ENCODE data around the gene GNAS-AS1. TPM values are rescaled to one million over a fixed set of nuclear protein-coding genes. Genes with fewer than 3 reads are reported as not detected.

GNAS-AS1 gene
- total and polyA plus RNA-seq, 2 of the 8 experiments (the other 6 are each of a cell fraction or from before 2014, with no cell fraction given), result 4.7 to 13.7 TPM

- no peak overlapping the region for H4K91ac ChIP-seq (replicated peaks; ENCODE audit: insufficient read length, low read length)
- no peak overlapping the region for H3K4me3 ChIP-seq (ENCODE audit: extremely low read depth in 1 of 4, insufficient read depth in 2 of 4, low read depth in 3 of 4, low read length in 4 of 4)
- CTCF ChIA-PET (ENCODE audit: partially characterized antibody), result interaction anchor here (1.1 to 2.4 kb wide), 3 partner anchors 12 to 580 kb away, joined by 3 to 6 read pairs (median 4); no protein-coding TSS in a partner anchor
- no peak overlapping the region for H2AK5ac ChIP-seq (ENCODE audit: low read depth, low read length)
- no peak overlapping the region for H4K5ac ChIP-seq (ENCODE audit: insufficient read length, low read depth, low read length)
- H3K9ac ChIP-seq (replicated peaks in 1 of 4; ENCODE audit: extremely low read depth in 1 of 4, low read depth in 3 of 4, low read length in 3 of 4), result no peak overlapping the region
- H3K9me3 ChIP-seq (ENCODE audit: insufficient read depth in 2 of 2, low read depth in 1 of 2, low read length in 1 of 2), result no peaks in the 10 kb centered on the region
- H2BK5ac ChIP-seq (ENCODE audit: low read depth, low read length), result no peak overlapping the region
- H2BK120ac ChIP-seq (replicated peaks; ENCODE audit: low read depth, low read length), result no peak overlapping the region
- no peak overlapping the region for H2BK15ac ChIP-seq (ENCODE audit: low read length)
- H3K23me2 ChIP-seq (ENCODE audit: low read depth, low read length), result no peaks in the 10 kb centered on the region
- no peak overlapping the region for H3K4me2 ChIP-seq (ENCODE audit: insufficient read depth in 1 of 2, low read depth in 2 of 2, low read length in 2 of 2)
- POLR2A ChIA-PET (ENCODE audit: partially characterized antibody), result interaction anchor here (0.7 to 4.4 kb wide), 4 partner anchors 8 to 15 kb away, joined by 3 to 26 read pairs (median 8); no protein-coding TSS in a partner anchor
- no peak overlapping the region for H2BK12ac ChIP-seq (ENCODE audit: low read depth, low read length)
- H4K8ac ChIP-seq (ENCODE audit: extremely low read depth, insufficient read depth, low read length), result no peak overlapping the region; the same call in 1 of the 2 replicates
- no peak overlapping the region for H3K23ac ChIP-seq (ENCODE audit: insufficient read length)
- H3K56ac ChIP-seq (replicated peaks; ENCODE audit: insufficient read length, low read depth, low read length), result no peak overlapping the region
- H3K27me3 ChIP-seq (replicated peaks in 1 of 4; ENCODE audit: control insufficient read depth in 3 of 4, extremely low read depth in 1 of 4, insufficient read depth in 3 of 4, low read length in 3 of 4), result no peaks in the 10 kb centered on the region
- no peak for FAIRE-seq
- peaks cover 3 to 23% (median 18%) of the 10 kb centered on the region in 4 experiments for H3K4me1 ChIP-seq (replicated peaks in 1 of 4; ENCODE audit: control insufficient read depth in 3 of 4, insufficient read depth in 4 of 4, low read length in 3 of 4)
- H2AFZ ChIP-seq (ENCODE audit: low read length), result no peak overlapping the region
- no peak overlapping the region for H3K4ac ChIP-seq (replicated peaks; ENCODE audit: insufficient read length, low read depth, low read length)
- no peaks in the 10 kb centered on the region; a peak in 1 of 8 replicates for H3K36me3 ChIP-seq (ENCODE audit: control insufficient read depth in 2 of 4, insufficient read depth in 4 of 4, low read length in 3 of 4)
- no peaks in the 10 kb centered on the region for H3K79me2 ChIP-seq (ENCODE audit: control insufficient read depth in 1 of 2, insufficient read depth in 2 of 2, low read length in 2 of 2)
- no peak overlapping the region for H2BK20ac ChIP-seq (ENCODE audit: low read length)
- 93% methylated on average over 12 of the region's 12 CpGs; no CpG with 5 or more reads in 1 of the 2 experiments for WGBS, 2 experiments (ENCODE audit: extremely low coverage in 1 of 2, insufficient coverage in 1 of 2, insufficient read length in 1 of 2, insufficient replicate concordance in 2 of 2, low coverage in 1 of 2, low lambda C conversion rate in 2 of 2, missing lambda C conversion rate in 1 of 2)
- no peak for DNase-seq (ENCODE audit: low read depth in 1 of 2, low spot score in 2 of 2)
- H3K79me1 ChIP-seq (ENCODE audit: low read depth, low read length), result no peaks in the 10 kb centered on the region
- H3K18ac ChIP-seq (ENCODE audit: extremely low read depth, low read length), result 0 out of 2 replicates have a peak overlapping the region, but pooled peaks have one; percentile 49
- no peak overlapping the region for H3K27ac ChIP-seq (ENCODE audit: low read depth, low read length)
- no peaks in the 10 kb centered on the region for H4K20me1 ChIP-seq (replicated peaks in 1 of 2; ENCODE audit: control insufficient read depth in 1 of 2, insufficient read depth in 2 of 2, low read length in 2 of 2)
- H3K14ac ChIP-seq (ENCODE audit: insufficient read length), result no peak overlapping the region
- no peak for TF ChIP-seq SAP30 (IDR thresholded peaks at IDR 0.05; ENCODE audit: insufficient read depth, insufficient replicate concordance, low read length)
- TF ChIP-seq SP1 (IDR thresholded peaks at IDR 0.05; ENCODE audit: low read depth, low read length), result no peak
- TF ChIP-seq SIN3A (conservative IDR thresholded peaks at IDR 0.05 in 1 of 2, IDR thresholded peaks at IDR 0.05 in 1 of 2; ENCODE audit: low read depth in 1 of 2, low read length in 2 of 2), result no peak
- TF ChIP-seq KDM5A (IDR thresholded peaks at IDR 0.05; ENCODE audit: low read length), result no peak
- TF ChIP-seq FOSL1 (IDR thresholded peaks at IDR 0.05; ENCODE audit: insufficient read depth, low read depth, low read length), result no peak
- no peak for TF ChIP-seq EGR1 (IDR thresholded peaks at IDR 0.05; ENCODE audit: borderline replicate concordance, low read depth, low read length)
- no peak for TF ChIP-seq KDM4A (IDR thresholded peaks at IDR 0.05; ENCODE audit: low read depth, low read length, severe bottlenecking)
- no peak for TF ChIP-seq CHD2 (IDR thresholded peaks at IDR 0.05; ENCODE audit: low read length)
- TF ChIP-seq CEBPB (IDR thresholded peaks at IDR 0.05; ENCODE audit: low read depth, low read length), result no peak
- TF ChIP-seq POLR2AphosphoS5 (IDR thresholded peaks at IDR 0.05; ENCODE audit: low read depth, low read length), result no peak
- TF ChIP-seq TCF12 (IDR thresholded peaks at IDR 0.05; ENCODE audit: low read depth, low read length), result no peak
These were observed 24.9 kb upstream of the GNAS-AS1 start for GRCh38 chr20:58875541-58876134.
